K562 (cell line): ENCODE measurements around the gene NUDT2. TPM values are rescaled to one million over a fixed set of nuclear protein-coding genes. Genes with fewer than 3 reads are reported as not detected.

Experiments
- ATAC-seq: fragments of 200-7000 bp; cut with Tn5 transposase; 3 replicates; pipeline ENCODE4 v1.9.1; 2020; ENCODE audit warnings: moderate library complexity
- BruUV-seq: library from RNA; stranded (reverse); fragments of 400-500 nt; replicated peaks from 2 replicates; lab custom pipeline; 2021; lab: Mats Ljungman, UMichigan
- CTCF ChIA-PET: fragments of 300-600 bp; formaldehyde crosslinking; extraction: SDS; loops from one replicate; lab custom pipeline; 2021; ENCODE audit warnings: low intra/inter-chr PET ratio; lab: Yijun Ruan, JAX
- POLR2A ChIA-PET: fragments of 300-600, 350-650 bp; sonication (Branson Sonifier 250); formaldehyde crosslinking; extraction: SDS; loops from one replicate; lab custom pipeline; 2021; ENCODE audit warnings: antibody characterized with exemption, inconsistent platforms; lab: Yijun Ruan, JAX
- DNase-seq, 4 experiments: peaks; one replicate each; pipeline versions ENCODE4 v3.0.0 to v3.0.0-alpha.2; 2011 to 2018; ENCODE audit warnings: low spot score in 3 of 4, mixed read lengths in 3 of 4; ENCODE audit errors: extremely low read depth in 1 of 4
- FAIRE-seq: peaks from 2 replicates; lab custom pipeline; 2011; peaks lifted over from hg19 to GRCh38; lab: Jason Lieb, UNC
- H2AFZ ChIP-seq: 2 replicates; pipeline ENCODE4 v1.6.0; 2011; ENCODE audit warnings: low read depth, low read length, control low read depth, inconsistent platforms
- H3K27ac ChIP-seq: fragments of 200-600 bp; 3 replicates; pipeline ENCODE4 v1.8.0; 2011; ENCODE audit warnings: low read depth, mild to moderate bottlenecking, control low read depth, inconsistent platforms, low read length, moderate library complexity, mixed read lengths; ENCODE audit errors: extremely low read depth
- H3K27me3 ChIP-seq, 2 experiments: fragments of 300-600 bp in 1 of 2; 2 replicates in 1 of 2; 3 replicates in 1 of 2; pipeline versions ENCODE4 v1.6.0 to v1.8.0; 2011; ENCODE audit warnings: inconsistent platforms in 2 of 2, low read length in 2 of 2, mild to moderate bottlenecking in 1 of 2, mixed read lengths in 1 of 2, moderate library complexity in 1 of 2; ENCODE audit not compliant: control insufficient read depth in 2 of 2, insufficient read depth in 2 of 2
- H3K36me3 ChIP-seq: fragments of 300-600 bp; 3 replicates; pipeline ENCODE4 v1.8.0; 2011; ENCODE audit warnings: mild to moderate bottlenecking, low read length, inconsistent platforms; ENCODE audit not compliant: control insufficient read depth, insufficient read depth
- H3K4me1 ChIP-seq, 2 experiments: fragments of 200-600 bp in 1 of 2; replicated peaks in 1 of 2; 2 replicates in 1 of 2; 3 replicates in 1 of 2; pipeline versions ENCODE4 v1.5.1 to v1.8.0; 2011; ENCODE audit warnings: inconsistent platforms in 2 of 2, low read length in 2 of 2, mild to moderate bottlenecking in 1 of 2, mixed read lengths in 1 of 2, moderate library complexity in 1 of 2; ENCODE audit not compliant: control insufficient read depth in 2 of 2, insufficient read depth in 2 of 2
- H3K4me2 ChIP-seq: 2 replicates; pipeline ENCODE4 v1.6.1; 2011; ENCODE audit warnings: low read length, control low read depth, inconsistent platforms, mixed read lengths; ENCODE audit not compliant: insufficient read depth
- H3K4me3 ChIP-seq: fragments of 200-600 bp; sonication (generic), shearing (Covaris generic); 2 replicates; pipeline ENCODE4 v1.5.1; 2016; ENCODE audit warnings: control low read depth, inconsistent platforms
- H3K79me2 ChIP-seq: fragments of 200-600 bp; 3 replicates; pipeline ENCODE4 v1.8.0; 2011; ENCODE audit warnings: low read length, inconsistent platforms; ENCODE audit not compliant: control insufficient read depth, insufficient read depth
- H3K9ac ChIP-seq, 2 experiments: 2 replicates each; pipeline versions ENCODE4 v1.6.0 to v1.6.1; 2011; ENCODE audit warnings: low read depth in 2 of 2, low read length in 2 of 2, control low read depth in 1 of 2, inconsistent platforms in 1 of 2, mild to moderate bottlenecking in 1 of 2, mixed read lengths in 1 of 2; ENCODE audit not compliant: insufficient read depth in 1 of 2
- H3K9me1 ChIP-seq: one replicate; pipeline ENCODE4 v1.6.0; 2011; ENCODE audit warnings: inconsistent platforms, mild to moderate bottlenecking, low read length, moderate library complexity; ENCODE audit not compliant: control insufficient read depth, insufficient read depth
- H3K9me3 ChIP-seq: replicated peaks from 2 replicates; pipeline ENCODE4 v1.5.1; 2011; ENCODE audit warnings: low read depth, low read length, inconsistent platforms; ENCODE audit not compliant: control insufficient read depth, insufficient read depth
- H4K20me1 ChIP-seq: replicated peaks from 2 replicates; pipeline ENCODE4 v1.6.1; 2011; ENCODE audit warnings: low read length, inconsistent platforms, mixed read lengths; ENCODE audit not compliant: control insufficient read depth, insufficient read depth
- CEBPZ ChIP-seq: fragments of 150-350 bp; IDR thresholded peaks from 2 replicates; pipeline ENCODE4 v1.6.1; 2014; ENCODE audit warnings: low read depth, mild to moderate bottlenecking, low read length, borderline replicate concordance
- E2F1 ChIP-seq: sonication (generic); formaldehyde crosslinking; IDR thresholded peaks from 2 replicates; pipeline ENCODE4 v1.8.1; 2023; ENCODE audit warnings: mild to moderate bottlenecking, missing genetic modification reagents, moderate library complexity
- FOXM1 ChIP-seq, 2 experiments: fragments of 450-650 bp in 1 of 2; sonication (generic) in 1 of 2; formaldehyde crosslinking in 1 of 2; IDR thresholded peaks; 2 replicates each; pipeline versions ENCODE4 v1.6.1 to v1.9.0; 2017 to 2022; ENCODE audit warnings: low read depth in 2 of 2, mild to moderate bottlenecking in 2 of 2, missing genetic modification reagents in 1 of 2, moderate library complexity in 1 of 2
- GABPB1 ChIP-seq: sonication (generic); formaldehyde crosslinking; IDR thresholded peaks from 2 replicates; pipeline ENCODE4 v1.8.0; 2022; ENCODE audit warnings: mild to moderate bottlenecking, missing genetic modification reagents
- KDM4B ChIP-seq, 2 experiments: fragments of 450-650 bp in 1 of 2; sonication (generic) in 1 of 2; IDR thresholded peaks; 2 replicates each; pipeline ENCODE4 v1.6.1; 2016 to 2017; ENCODE audit warnings: borderline replicate concordance in 2 of 2, antibody characterized with exemption in 1 of 2, low read depth in 1 of 2, mild to moderate bottlenecking in 1 of 2
- PHB2 ChIP-seq: fragments of 450-650 bp; IDR thresholded peaks from 2 replicates; pipeline ENCODE4 v1.6.1; 2017; ENCODE audit warnings: low read depth
- POLR2G ChIP-seq: fragments of 200-400 bp; formaldehyde crosslinking; IDR thresholded peaks from 2 replicates; pipeline ENCODE4 v1.6.1; 2017; ENCODE audit warnings: low read depth, mild to moderate bottlenecking, antibody characterized with exemption, low read length, moderate library complexity
- RBBP5 ChIP-seq: fragments of 200-600 bp; sonication (generic); IDR thresholded peaks from 2 replicates; pipeline ENCODE4 v1.6.1; 2012; ENCODE audit warnings: borderline replicate concordance, mild to moderate bottlenecking, low read length, control low read depth, inconsistent platforms; ENCODE audit not compliant: insufficient read depth, poor library complexity, severe bottlenecking
- SMAD3 ChIP-seq: fragments of 450-650 bp; formaldehyde crosslinking; conservative IDR thresholded peaks from 2 replicates; pipeline ENCODE4 v1.4.0; 2020; ENCODE audit warnings: mild to moderate bottlenecking
- WHSC1 ChIP-seq: IDR thresholded peaks from one replicate; pipeline ENCODE4 v1.6.1; 2012; ENCODE audit warnings: low read length, control low read depth, inconsistent platforms
- ZC3H11A ChIP-seq: IDR thresholded peaks from 2 replicates; pipeline ENCODE4 v1.6.1; 2012; ENCODE audit warnings: low read depth, low read length, improper control_type of control experiment
- ZNF124 ChIP-seq: sonication (generic); formaldehyde crosslinking; IDR thresholded peaks from 2 replicates; pipeline ENCODE4 v1.8.1; 2022; ENCODE audit warnings: missing genetic modification reagents
- ZNF589 ChIP-seq: fragments of 200-800 bp; sonication (Bioruptor generic); IDR thresholded peaks from 2 replicates; pipeline ENCODE4 v1.6.1; 2016; ENCODE audit warnings: low read depth, missing genetic modification characterization, missing compliant biosample characterization
- WGBS: fragments of 100-300 bp; shearing (Covaris generic); methylation state at CpG from one replicate; pipeline ENCODE4 v1.1.6; 2016; ENCODE audit warnings: low coverage, mixed read lengths; ENCODE audit not compliant: insufficient coverage; ENCODE audit errors: missing lambda C conversion rate; 5-methylcytosine and 5-hydroxymethylcytosine counted together
- in situ Hi-C: fragments of 300-500 bp; cut with MboI; formaldehyde crosslinking; loops from 4 replicates; pipeline ENCODE4 v1.15.0; 2018; ENCODE audit warnings: inconsistent platforms, mixed read lengths
- intact Hi-C: fragments of 100-400 bp; cut with micrococcal nuclease; formaldehyde crosslinking; loops from 2 replicates; pipeline ENCODE4 v1.14.2; 2022
- polyA plus RNA-seq, 8 experiments: library from polyadenylated mRNA; depleted of rRNA in 4 of 8; stranded (reverse) in 5 of 8; unstranded in 3 of 8; fragments of >200 nt; fragmentation: Nextera tagmentation in 2 of 8; fragmentation: Illumina TruSeq in 1 of 8; extraction: Ambion mirVana in 2 of 8; extraction: Trizol in 1 of 8; gene quantifications; 2 replicates each; pipeline versions ENCODE4 v1.2.1 to v1.2.3, GENCODE V29; 2011 to 2014; ENCODE audit warnings: inconsistent platforms in 1 of 8, missing spikeins in 1 of 8
- total RNA-seq, 7 experiments: library from RNA; depleted of rRNA in 6 of 7; stranded (reverse); fragments of >200 nt in 6 of 7; fragmentation: Illumina TruSeq in 2 of 7; extraction: Trizol in 2 of 7; gene quantifications; 2 replicates each; pipeline versions ENCODE4 v1.2.1 to v1.2.3, GENCODE V29; 2011 to 2021; ENCODE audit warnings: low replicate concordance in 1 of 7

Gene NUDT2
- total and polyA plus RNA-seq, 9 of the 15 experiments (the other 6 are each of a cell fraction or from before 2014, with no cell fraction given) = 11.5 to 28.1 (median 19.0) TPM

GRCh38 chr9:34365282-34365681 is 35.9 kb downstream of the NUDT2 start:
- no TSS peak for BruUV-seq
- peaks cover 0 to 7% of the 10 kb centered on the region in 2 experiments; a peak in 1 of 5 replicates for H3K27me3 ChIP-seq
- H3K4me1 ChIP-seq = no peaks in the 10 kb centered on the region
- no peak for DNase-seq
- H3K9me1 ChIP-seq = no peaks in the 10 kb centered on the region
- no peak overlapping the region for H2AFZ ChIP-seq
- in situ Hi-C loops = no loop called here
- no peaks in the 10 kb centered on the region for H3K36me3 ChIP-seq
- ChIA-PET POLR2A (no interaction called here), CTCF (no interaction called here)
- 0% methylated on average over 2 of the region's 2 CpGs for WGBS
- no peak for FAIRE-seq
- no peaks in the 10 kb centered on the region for H4K20me1 ChIP-seq
- no peaks in the 10 kb centered on the region for H3K79me2 ChIP-seq
- intact Hi-C loops = no loop called here
- no peak for ATAC-seq
- H3K27ac ChIP-seq = no peak overlapping the region
- H3K4me3 ChIP-seq = no peak overlapping the region
- no peak overlapping the region for H3K4me2 ChIP-seq
- no peak overlapping the region for H3K9ac ChIP-seq
- 0 out of 2 replicates have a peak, but pooled peaks cover 2% of the 10 kb centered on the region for H3K9me3 ChIP-seq
- no peak for TF ChIP-seq SMAD3 (CRISPR knock-in tag)
- no peak for TF ChIP-seq FOXM1 (IDR thresholded peaks at IDR 0.05; ENCODE audit: low read depth)
- no peak for TF ChIP-seq FOXM1 (CRISPR knock-in tag; IDR thresholded peaks at IDR 0.05; ENCODE audit: low read depth)
- no peak for TF ChIP-seq ZC3H11A
- TF ChIP-seq PHB2 = no peak
- no peak for TF ChIP-seq ZNF589 (CRISPR knock-in tag)
- no peak for TF ChIP-seq WHSC1
- no peak for TF ChIP-seq KDM4B (IDR thresholded peaks at IDR 0.05; ENCODE audit: borderline replicate concordance in 2 of 2, low read depth in 1 of 2)
- no peak for TF ChIP-seq RBBP5
- TF ChIP-seq ZNF124 (CRISPR knock-in tag) = no peak
- TF ChIP-seq CEBPZ = no peak
- no peak for TF ChIP-seq E2F1
- TF ChIP-seq GABPB1 (CRISPR knock-in tag) = no peak
- no peak for TF ChIP-seq POLR2G
